SJSA1 (cell line): ENCODE data around the gene SLCO2B1. TPM values are rescaled to one million over a fixed set of nuclear protein-coding genes. Genes with fewer than 3 reads are reported as not detected.

Source experiments
- DNase-seq, 2 experiments: peaks; one replicate each; pipeline ENCODE4 v3.0.0-alpha.2; 2015 to 2020; ENCODE audit warnings: low spot score in 2 of 2, low read depth in 1 of 2
- H3K27ac ChIP-seq: fragments of 250-450 bp; sonication (Bioruptor Pico); 2 replicates; pipeline ENCODE4 v1.5.1; 2020; ENCODE audit warnings: mild to moderate bottlenecking, moderate library complexity
- H3K27me3 ChIP-seq: fragments of 250-450 bp; sonication (Bioruptor Pico); replicated peaks from 2 replicates; pipeline ENCODE4 v1.5.1; 2020; ENCODE audit warnings: mild to moderate bottlenecking, moderate library complexity
- H3K36me3 ChIP-seq: fragments of 250-450 bp; sonication (Bioruptor Pico); 2 replicates; pipeline ENCODE4 v1.5.1; 2020; ENCODE audit warnings: mild to moderate bottlenecking
- H3K4me1 ChIP-seq: fragments of 250-450 bp; sonication (Bioruptor Pico); replicated peaks from 2 replicates; pipeline ENCODE4 v1.6.1; 2021; ENCODE audit warnings: mild to moderate bottlenecking
- H3K4me3 ChIP-seq: fragments of 250-450 bp; sonication (Bioruptor Pico); 2 replicates; pipeline ENCODE4 v1.5.1; 2020; ENCODE audit warnings: mild to moderate bottlenecking
- H3K9me3 ChIP-seq: fragments of 250-450 bp; sonication (Bioruptor Pico); replicated peaks from 2 replicates; pipeline ENCODE4 v1.5.1; 2020; ENCODE audit warnings: mild to moderate bottlenecking
- total RNA-seq: library from RNA; depleted of rRNA; stranded (reverse); fragments of >200 nt; shearing (Covaris generic); gene quantifications from 2 replicates; pipeline ENCODE4 v1.2.3, GENCODE V29; 2014

The SLCO2B1 gene
- total RNA-seq, 1 experiment from 2014 or later = 0.13 TPM

- H3K4me3 ChIP-seq = no peak overlapping the region
- no peaks in the 10 kb centered on the region for H3K4me1 ChIP-seq
- no peaks in the 10 kb centered on the region for H3K36me3 ChIP-seq
- no peak for DNase-seq
- no peaks in the 10 kb centered on the region for H3K9me3 ChIP-seq
- no peaks in the 10 kb centered on the region for H3K27me3 ChIP-seq
- no peak overlapping the region for H3K27ac ChIP-seq
Measured at GRCh38 chr11:75214843-75215242, 63.9 kb downstream of the SLCO2B1 start.

- H3K9me3 ChIP-seq = no peaks in the 10 kb centered on the region
- no peaks in the 10 kb centered on the region for H3K27me3 ChIP-seq
- no peaks in the 10 kb centered on the region for H3K4me1 ChIP-seq
- H3K4me3 ChIP-seq = no peak overlapping the region
- no peak overlapping the region for H3K27ac ChIP-seq
- H3K36me3 ChIP-seq = no peaks in the 10 kb centered on the region
- no peak for DNase-seq
Measured at GRCh38 chr11:75219869-75220268, 69.0 kb downstream of the SLCO2B1 start.

GRCh38 chr11:75223954-75224643 lies 73.2 kb downstream of the SLCO2B1 start:
- no peak overlapping the region for H3K27ac ChIP-seq
- H3K27me3 ChIP-seq = no peaks in the 10 kb centered on the region
- no peaks in the 10 kb centered on the region for H3K4me1 ChIP-seq
- H3K4me3 ChIP-seq = no peak overlapping the region
- H3K36me3 ChIP-seq = no peaks in the 10 kb centered on the region
- DNase-seq = no peak
- H3K9me3 ChIP-seq = no peaks in the 10 kb centered on the region

GRCh38 chr11:75225794-75226193 lies 74.9 kb downstream of the SLCO2B1 start:
- Histone ChIP-seq H3K36me3 (no peaks in the 10 kb centered on the region), H3K9me3 (no peaks in the 10 kb centered on the region), H3K4me1 (no peaks in the 10 kb centered on the region), H3K27ac (no peak overlapping the region), H3K27me3 (no peaks in the 10 kb centered on the region), H3K4me3 (no peak overlapping the region)
- DNase-seq = no peak

- no peaks in the 10 kb centered on the region for H3K36me3 ChIP-seq
- H3K27me3 ChIP-seq = no peaks in the 10 kb centered on the region
- H3K27ac ChIP-seq = no peak overlapping the region
Measured at GRCh38 chr11:75229466-75229865, 78.6 kb downstream of the SLCO2B1 start.

GRCh38 chr11:75230621-75231020 lies 79.7 kb downstream of the SLCO2B1 start:
- H3K27me3 ChIP-seq = no peaks in the 10 kb centered on the region
- no peaks in the 10 kb centered on the region for H3K4me1 ChIP-seq
- H3K36me3 ChIP-seq = no peaks in the 10 kb centered on the region
- H3K4me3 ChIP-seq = no peak overlapping the region
- H3K9me3 ChIP-seq = no peaks in the 10 kb centered on the region
- H3K27ac ChIP-seq = no peak overlapping the region
- DNase-seq = no peak

More at GRCh38 chr11:75229466-75229865, 78.6 kb downstream of the SLCO2B1 start:
- Histone ChIP-seq H3K4me1 (no peaks in the 10 kb centered on the region), H3K4me3 (no peak overlapping the region), H3K9me3 (no peaks in the 10 kb centered on the region)
- no peak for DNase-seq

- Histone ChIP-seq H3K9me3 (no peaks in the 10 kb centered on the region), H3K27ac (no peak overlapping the region), H3K36me3 (no peaks in the 10 kb centered on the region), H3K4me1 (no peaks in the 10 kb centered on the region), H3K4me3 (no peak overlapping the region), H3K27me3 (no peaks in the 10 kb centered on the region)
- DNase-seq = peak in 1 of 2 experiments; percentile 3
Measured at GRCh38 chr11:75233754-75234172, 82.9 kb downstream of the SLCO2B1 start.

GRCh38 chr11:75236062-75236461 lies 85.2 kb downstream of the SLCO2B1 start:
- Histone ChIP-seq H3K4me3 (no peak overlapping the region), H3K36me3 (no peaks in the 10 kb centered on the region), H3K27me3 (peaks cover 10% of the 10 kb centered on the region), H3K9me3 (no peaks in the 10 kb centered on the region), H3K4me1 (peaks cover 4% of the 10 kb centered on the region), H3K27ac (no peak overlapping the region)
- DNase-seq = no peak

GRCh38 chr11:75237050-75237449 lies 86.1 kb downstream of the SLCO2B1 start:
- Histone ChIP-seq H3K4me3 (no peak overlapping the region), H3K27ac (no peak overlapping the region), H3K4me1 (peaks cover 14% of the 10 kb centered on the region), H3K27me3 (peaks cover 11% of the 10 kb centered on the region), H3K36me3 (no peaks in the 10 kb centered on the region), H3K9me3 (no peaks in the 10 kb centered on the region)
- DNase-seq = no peak

GRCh38 chr11:75238595-75239440 lies 87.9 kb downstream of the SLCO2B1 start:
- no peak for DNase-seq
- H3K9me3 ChIP-seq = no peaks in the 10 kb centered on the region
- no peak overlapping the region for H3K4me3 ChIP-seq
- no peak overlapping the region for H3K27ac ChIP-seq
- H3K36me3 ChIP-seq = no peaks in the 10 kb centered on the region
- peaks cover 15% of the 10 kb centered on the region for H3K27me3 ChIP-seq
- H3K4me1 ChIP-seq = peaks cover 16% of the 10 kb centered on the region

GRCh38 chr11:75239531-75240290 lies 88.8 kb downstream of the SLCO2B1 start:
- no peak for DNase-seq
- Histone ChIP-seq H3K27me3 (peaks cover 15% of the 10 kb centered on the region), H3K36me3 (no peaks in the 10 kb centered on the region), H3K27ac (no peak overlapping the region), H3K4me3 (no peak overlapping the region), H3K9me3 (no peaks in the 10 kb centered on the region), H3K4me1 (peaks cover 16% of the 10 kb centered on the region)

- no peaks in the 10 kb centered on the region for H3K9me3 ChIP-seq
- H3K27me3 ChIP-seq = peaks cover 15% of the 10 kb centered on the region
- peak within 1 kb of the TSS; percentile 31 for H3K4me3 ChIP-seq
- no peaks in the 10 kb centered on the region for H3K36me3 ChIP-seq
- H3K27ac ChIP-seq = no peak within 1 kb of the TSS
- no peak for DNase-seq
- peaks cover 16% of the 10 kb centered on the region for H3K4me1 ChIP-seq
Measured at GRCh38 chr11:75240311-75241035, 89.6 kb downstream of the SLCO2B1 start, which contains the start of gene TPBGL. TPBGL (plus strand) TSS chr11:75240774; CDS start chr11:75241050, 276 bp downstream.
